Thyroid gland (tissue), 4 donors: ENCODE data around the gene LDLRAD3.

Experiments used
- POLR2A ChIP-seq, 2 donors: fragments of 450-650 bp; IDR thresholded peaks; one replicate each; pipeline ENCODE4 v1.6.1; 2017; ENCODE audit warnings: antibody characterized with exemption in 2 of 2, mild to moderate bottlenecking in 2 of 2, moderate library complexity in 1 of 2
- TF ChIP-seq, protein P1 (sequence below), 6 experiments: fragments of 200-600 bp in 3 of 6; fragments of 450-650 bp in 3 of 6; sonication (generic) in 3 of 6; IDR thresholded peaks; one replicate each; pipeline ENCODE4 v1.5.1; 2016 to 2019; ENCODE audit warnings: antibody characterized with exemption in 6 of 6, mild to moderate bottlenecking in 2 of 6, inconsistent platforms in 1 of 6, moderate library complexity in 1 of 6

GRCh38 chr11:35919244-35919643, 24.6 kb upstream of the LDLRAD3 start:
- TF ChIP-seq, protein P1, sequence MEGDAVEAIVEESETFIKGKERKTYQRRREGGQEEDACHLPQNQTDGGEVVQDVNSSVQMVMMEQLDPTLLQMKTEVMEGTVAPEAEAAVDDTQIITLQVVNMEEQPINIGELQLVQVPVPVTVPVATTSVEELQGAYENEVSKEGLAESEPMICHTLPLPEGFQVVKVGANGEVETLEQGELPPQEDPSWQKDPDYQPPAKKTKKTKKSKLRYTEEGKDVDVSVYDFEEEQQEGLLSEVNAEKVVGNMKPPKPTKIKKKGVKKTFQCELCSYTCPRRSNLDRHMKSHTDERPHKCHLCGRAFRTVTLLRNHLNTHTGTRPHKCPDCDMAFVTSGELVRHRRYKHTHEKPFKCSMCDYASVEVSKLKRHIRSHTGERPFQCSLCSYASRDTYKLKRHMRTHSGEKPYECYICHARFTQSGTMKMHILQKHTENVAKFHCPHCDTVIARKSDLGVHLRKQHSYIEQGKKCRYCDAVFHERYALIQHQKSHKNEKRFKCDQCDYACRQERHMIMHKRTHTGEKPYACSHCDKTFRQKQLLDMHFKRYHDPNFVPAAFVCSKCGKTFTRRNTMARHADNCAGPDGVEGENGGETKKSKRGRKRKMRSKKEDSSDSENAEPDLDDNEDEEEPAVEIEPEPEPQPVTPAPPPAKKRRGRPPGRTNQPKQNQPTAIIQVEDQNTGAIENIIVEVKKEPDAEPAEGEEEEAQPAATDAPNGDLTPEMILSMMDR (IDR thresholded peaks at IDR 0.05): no peak
- TF ChIP-seq POLR2A (IDR thresholded peaks at IDR 0.05): no peak
